GM21717 (cell line): ENCODE measurements around the gene MLEC.

ENCODE experiments used
- ATAC-seq: cut with Tn5 transposase; IDR thresholded peaks from one replicate; pipeline ENCODE4 v1.9.1; 2021; ENCODE audit warnings: mild to moderate bottlenecking, moderate library complexity; ENCODE audit not compliant: unreplicated experiment

Gene MLEC

DNA sequence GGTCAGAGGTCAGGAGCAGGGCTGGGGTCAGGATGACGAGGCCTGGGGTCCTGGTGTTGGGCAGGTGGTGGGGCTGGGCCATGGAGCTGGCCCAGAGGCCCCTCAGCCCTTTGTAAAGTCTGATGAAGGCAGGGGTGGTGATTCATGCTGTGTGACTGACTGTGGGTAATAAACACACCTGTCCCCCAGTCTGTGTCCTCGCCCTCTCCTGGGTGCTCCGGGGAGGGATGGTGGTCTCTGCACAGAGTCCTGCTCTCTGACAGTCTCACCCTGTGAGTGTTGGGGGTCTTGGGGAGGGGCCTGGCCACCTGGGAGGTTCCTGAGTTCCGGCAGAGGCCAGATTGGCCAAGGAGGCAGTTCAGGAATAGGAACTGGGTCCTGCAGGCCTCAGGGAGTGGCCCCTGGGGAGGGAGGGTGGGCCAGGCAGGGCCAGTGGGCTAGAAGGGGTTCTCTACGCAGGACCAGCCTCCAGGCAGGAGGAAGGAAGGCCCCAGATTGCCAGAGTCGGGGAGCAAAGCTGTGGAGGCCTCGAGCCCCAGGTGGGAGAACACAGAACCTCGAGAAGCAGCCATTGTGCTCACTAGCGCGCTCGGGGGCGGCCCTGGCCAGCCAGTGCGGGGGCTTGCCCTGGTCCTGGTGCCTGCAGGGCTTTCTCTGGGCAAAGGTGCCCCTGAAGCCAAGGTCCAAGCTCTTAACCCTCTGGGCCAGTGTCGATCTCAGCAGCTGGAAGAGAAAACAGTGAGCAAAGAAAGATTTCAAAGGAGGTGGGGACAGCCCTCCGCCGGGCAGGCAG is 53.1 kb downstream of the MLEC start:
- ATAC-seq = no peak

DNA sequence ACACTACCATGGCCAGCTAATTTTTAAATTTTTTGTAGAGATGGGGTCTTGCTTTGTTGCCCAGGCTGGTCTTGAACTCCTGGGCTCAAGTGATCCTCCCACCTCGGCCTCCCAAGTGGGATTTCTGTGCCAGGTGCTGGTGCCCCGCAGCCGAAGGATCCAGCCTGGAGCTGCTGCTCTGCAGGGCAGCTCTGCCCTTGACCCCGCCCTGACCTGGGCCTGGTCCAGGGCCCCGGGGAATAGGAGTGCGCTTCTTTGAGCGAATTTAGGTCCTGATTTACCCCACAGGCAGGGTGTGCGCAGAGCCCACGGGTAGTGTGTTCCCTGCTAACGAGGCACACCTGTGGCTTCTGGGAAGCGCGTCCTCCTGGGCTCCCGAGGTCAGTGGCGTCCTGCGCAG is 53.9 kb downstream of the MLEC start:
- ATAC-seq = no peak

DNA sequence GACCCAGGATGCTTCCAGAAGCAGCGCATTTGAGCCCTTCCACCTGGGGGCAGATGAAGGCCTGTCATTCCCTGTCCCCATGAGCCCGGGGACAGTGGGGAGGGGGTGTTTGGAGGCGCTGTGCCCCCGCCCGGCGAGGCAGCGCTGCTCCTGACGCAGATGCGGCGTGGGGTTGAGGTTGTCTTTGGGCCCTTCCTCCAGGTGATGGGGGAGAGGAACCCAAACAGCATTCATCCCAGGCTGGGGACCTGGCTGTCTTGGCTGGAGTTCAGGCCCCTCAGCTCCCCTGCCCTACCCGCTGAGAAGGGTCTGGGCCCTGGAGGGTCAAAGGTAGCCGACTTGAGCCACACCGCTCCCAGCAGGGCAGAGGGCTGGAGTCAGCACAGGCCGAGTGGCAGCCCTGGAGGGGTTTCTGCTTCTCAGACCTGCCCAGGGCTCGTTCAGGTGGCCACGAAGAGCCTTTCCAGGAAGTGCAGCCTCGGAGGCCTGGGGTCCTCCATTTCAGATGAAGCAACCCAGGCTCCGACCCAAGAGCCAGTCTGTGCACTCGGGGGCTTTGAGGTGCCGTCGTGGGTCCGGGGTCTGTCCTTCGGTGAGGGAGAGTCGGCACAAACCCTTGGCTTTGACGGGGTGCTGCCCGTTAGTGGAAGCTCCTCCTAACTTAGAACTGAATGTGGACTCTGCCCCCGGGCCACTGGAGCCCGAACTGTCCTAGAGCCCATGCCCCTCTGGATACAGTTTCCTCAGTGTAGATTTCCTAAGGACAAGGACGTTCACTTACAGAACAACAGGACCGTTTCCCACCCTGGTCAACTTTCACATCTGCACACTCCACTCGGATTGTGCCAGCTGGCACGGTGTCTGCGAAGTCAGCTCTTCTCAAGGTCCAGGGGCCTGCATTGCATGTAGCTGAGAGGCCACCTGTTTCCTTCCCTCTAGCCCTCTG is 54.8 kb downstream of the MLEC start:
- no peak for ATAC-seq

DNA sequence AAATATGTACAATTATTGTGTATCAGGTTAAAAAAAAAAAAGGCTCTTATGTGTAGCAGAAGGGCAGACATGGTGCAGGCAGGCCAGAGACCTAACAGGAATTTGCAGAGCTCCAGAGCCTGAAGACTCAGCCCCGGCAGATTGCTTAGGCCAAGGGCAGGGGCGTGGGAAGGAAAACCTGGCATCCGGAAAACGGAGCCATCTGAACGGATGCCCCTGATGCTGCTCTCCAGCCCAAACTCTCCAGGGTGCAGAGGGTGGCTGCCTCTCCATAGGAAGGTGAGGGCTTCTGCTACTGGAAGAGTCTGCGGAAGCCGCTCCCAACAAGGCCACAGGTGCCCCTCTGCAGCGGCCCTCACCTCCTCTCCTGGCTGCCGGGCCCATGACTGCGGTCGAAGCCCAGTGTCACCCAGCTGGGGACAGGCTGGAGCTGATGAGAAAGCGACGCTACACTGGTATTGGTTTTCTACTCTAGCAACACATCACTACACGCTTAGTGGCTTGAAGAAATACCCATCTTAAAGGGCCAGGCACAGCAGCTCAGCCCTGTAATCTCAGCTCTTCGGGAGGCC is 58.1 kb downstream of the MLEC start:
- no peak for ATAC-seq

DNA sequence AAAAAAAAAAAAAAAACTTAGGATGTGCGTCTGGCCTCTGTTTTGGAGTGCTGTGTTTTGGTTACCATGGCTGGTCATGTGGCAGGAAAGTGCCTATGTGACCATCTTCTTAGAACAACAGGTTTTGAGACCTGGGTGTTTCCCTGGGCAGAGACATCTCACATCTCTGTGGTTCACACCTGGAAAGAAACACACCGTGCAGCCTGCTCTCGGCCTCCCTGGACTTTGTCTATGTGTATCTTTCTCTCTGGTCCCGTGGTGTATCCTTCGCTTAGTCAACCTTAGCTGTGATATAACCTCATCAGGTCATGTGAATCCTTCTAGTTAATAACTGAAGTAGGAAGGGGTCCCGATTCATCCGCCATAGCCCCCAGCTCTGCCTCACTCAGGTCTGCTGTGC is 61.3 kb downstream of the MLEC start:
- ATAC-seq = no peak

DNA sequence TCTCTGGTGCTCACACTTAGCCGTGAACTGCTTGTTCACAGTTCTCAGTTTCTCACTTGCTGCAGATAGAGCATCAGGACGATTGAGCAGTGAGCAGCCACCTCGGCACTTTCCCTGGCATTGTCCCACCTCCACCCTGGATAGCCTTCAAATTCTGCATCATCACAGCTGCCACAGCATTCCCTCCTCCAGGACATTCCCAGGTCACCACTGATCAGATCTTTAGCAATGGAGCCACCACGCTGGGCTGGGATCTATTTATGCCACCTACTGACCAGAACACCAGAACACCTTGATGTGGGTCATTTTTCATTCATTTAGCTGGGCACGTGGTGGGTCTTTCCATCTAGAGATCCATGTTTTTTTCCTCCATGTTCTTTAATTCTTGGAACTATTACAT is 62.3 kb downstream of the MLEC start:
- no peak for ATAC-seq

DNA sequence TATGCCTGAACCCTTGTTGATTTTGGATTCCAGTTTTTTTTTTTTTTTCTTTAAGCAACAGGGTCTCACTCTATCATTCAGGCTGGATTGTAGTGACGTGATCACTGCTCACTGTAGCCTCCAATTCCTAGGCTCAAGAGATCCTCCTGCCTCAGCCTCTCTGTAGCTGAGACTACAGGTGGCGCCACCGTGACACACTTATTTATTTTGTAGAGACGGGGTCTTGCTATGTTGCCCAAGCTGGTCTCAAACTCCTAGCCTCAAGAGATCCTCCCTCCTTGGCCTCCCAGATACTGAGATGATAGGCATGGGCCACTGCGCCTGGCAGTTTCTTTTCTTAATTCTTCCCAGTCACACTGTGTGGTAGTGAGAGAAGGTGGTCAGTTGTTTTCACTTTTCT is 63.9 kb downstream of the MLEC start:
- ATAC-seq = no peak

DNA sequence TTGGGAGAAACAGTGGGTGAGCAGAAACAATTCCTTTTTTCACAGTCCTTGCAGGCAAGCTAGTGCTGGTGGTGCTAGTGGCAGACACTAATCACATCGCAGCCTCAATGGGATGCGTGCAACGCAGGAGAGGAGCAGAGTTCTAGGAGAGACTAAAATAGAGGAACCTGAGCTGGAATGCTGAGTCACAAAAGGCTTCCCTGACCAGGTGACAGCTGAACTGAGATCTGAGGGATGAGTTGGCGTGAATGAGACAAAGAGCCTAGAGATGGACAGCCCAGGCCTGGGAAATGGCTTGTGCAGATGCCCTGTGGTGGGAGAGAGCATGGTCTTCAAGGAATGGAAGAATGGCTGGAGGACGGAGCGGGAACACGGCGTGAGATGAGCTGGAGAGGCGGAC is 64.4 kb downstream of the MLEC start:
- no peak for ATAC-seq
